Measurements from ENCODE around the gene DCAF6.
"Not testable (repeated sequence)": the region's sequence is repeated elsewhere in the genome, so short reads cannot be mapped to it uniquely, and the experiment has no call there.

DCAF6 gene

DNA sequence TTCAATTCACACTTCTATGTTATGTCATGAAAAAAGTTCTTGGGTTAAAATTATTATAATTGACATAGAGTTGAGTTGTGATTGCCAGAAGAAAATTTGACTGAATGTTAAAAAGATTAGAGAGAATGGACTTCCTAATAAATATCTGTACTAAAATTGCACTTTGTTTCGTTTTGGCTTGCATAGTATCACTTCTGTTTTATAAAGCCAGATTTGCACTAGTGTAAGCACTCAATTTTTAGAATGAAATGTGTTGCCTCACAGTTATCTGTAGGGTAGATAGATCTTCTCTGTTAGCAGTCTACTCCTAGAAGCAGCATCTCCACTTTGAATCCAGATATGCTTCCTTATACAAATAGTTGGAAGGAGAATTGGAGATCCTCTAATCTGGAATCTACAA, 95.5 kb downstream of the DCAF6 start:
- no peak for DNase-seq

GRCh38 chr1:168035345-168035744, 98.9 kb downstream of the DCAF6 start:
- no peak for DNase-seq

GRCh38 chr1:168042362-168042761, 105.9 kb downstream of the DCAF6 start:
- no peak for DNase-seq

DNA sequence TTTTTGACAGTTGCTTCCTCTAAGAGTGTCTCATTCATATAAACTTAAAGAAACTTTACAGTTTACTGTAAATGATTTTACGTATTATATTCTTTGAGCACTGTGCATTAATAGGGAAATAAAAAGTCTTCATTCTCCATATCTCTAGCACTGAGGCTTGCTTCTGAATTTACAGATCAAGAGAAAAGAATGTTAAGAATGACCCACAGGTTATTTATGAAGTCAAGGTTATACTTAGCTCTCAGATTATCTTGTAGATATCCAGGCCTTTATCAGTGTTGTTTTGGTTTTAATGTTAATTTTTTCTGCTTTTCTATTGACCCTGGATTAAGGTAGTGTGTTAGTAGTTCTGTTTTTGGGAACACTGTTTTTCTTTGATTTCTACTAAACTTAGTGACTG, 108.8 kb downstream of the DCAF6 start:
- no peak for DNase-seq

DNA sequence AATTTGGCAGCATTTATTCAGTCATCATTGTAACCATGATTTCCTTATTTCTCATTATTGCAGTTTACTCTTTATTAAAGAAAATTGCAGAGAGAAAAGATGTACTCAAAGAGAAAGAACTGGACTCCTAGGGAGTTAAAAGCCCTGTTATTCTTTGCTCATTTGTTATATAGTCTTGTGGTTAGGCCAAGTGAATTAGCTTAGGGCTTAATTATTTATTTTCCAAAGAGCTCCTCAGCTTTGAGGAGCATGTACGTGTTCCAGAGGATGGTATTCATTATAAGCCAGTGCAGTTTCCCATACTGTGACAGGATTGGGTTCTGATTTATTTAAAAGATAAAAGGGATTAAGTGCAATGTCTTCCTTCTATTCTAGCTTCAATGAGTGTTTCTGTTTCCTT, 113.8 kb downstream of the DCAF6 start:
- no peak for DNase-seq

DNA sequence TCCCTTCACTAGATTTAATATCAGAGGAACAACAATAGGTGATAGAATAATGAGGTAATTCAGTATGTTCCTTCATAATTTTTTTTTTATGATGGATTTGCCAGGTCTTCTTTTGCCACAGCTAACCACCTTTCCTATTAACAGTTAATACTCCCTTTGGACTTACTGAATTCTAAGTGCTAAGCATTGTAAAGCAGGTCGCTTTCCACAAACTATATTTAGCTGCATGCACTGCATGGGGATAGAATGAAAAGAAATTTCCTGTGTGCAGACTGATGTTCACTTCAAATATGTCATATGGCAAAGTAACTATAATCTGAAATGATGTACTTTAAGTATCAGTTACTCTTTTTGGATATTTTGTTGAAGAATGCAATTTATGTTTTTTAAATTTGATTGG, 114.4 kb downstream of the DCAF6 start:
- DNase-seq, result no peak

- no peak for DNase-seq
These were observed 117.2 kb downstream of the DCAF6 start for GRCh38 chr1:168053681-168054080.

DNA sequence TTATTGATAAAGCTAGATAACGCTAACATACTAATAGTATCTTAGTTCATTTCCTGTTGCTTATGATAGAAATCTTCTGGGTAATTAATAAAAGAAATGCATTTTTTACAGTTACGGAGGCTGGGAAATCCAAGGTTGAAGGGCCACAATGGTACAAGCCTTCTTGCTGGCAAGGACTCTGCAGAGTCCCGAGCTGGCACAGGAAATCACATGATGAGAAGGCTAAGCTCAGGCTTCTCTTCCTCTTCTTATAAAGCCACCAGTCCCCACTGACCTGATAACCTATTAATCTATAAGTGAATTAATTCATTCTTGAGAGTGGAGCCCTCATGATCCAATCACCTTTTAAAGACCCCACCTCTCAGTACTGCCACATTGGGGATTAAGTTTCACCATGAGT, 117.6 kb downstream of the DCAF6 start:
- peak; percentile 16 for DNase-seq

GRCh38 chr1:168056152-168056551, 119.7 kb downstream of the DCAF6 start:
- not testable (repeated sequence) for DNase-seq

- no peak for DNase-seq
These were observed 120.9 kb downstream of the DCAF6 start for GRCh38 chr1:168057355-168057754.

DNA sequence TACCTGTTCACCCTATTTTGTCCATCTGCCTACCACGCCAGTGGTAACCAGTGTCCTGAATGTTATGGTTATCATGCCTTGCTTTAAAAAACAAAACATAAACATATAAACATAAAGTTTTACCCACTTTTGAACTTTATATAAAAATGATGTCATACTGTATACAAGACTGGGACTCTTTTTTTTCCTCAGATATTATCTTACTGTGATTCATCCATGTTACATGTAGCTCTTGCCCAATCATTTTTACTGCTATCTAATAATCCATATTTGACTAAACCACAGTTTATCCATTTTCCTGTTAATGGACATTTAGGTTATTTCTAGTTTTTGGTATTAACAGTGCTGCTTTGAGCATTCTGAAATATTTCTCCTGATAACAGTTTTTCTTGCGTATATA, 121.4 kb downstream of the DCAF6 start:
- no peak for DNase-seq

- DNase-seq, result no peak
These were observed 127.7 kb downstream of the DCAF6 start for GRCh38 chr1:168064216-168064615.

- no peak for DNase-seq
These were observed 129.0 kb downstream of the DCAF6 start for GRCh38 chr1:168065506-168065905.

DNA sequence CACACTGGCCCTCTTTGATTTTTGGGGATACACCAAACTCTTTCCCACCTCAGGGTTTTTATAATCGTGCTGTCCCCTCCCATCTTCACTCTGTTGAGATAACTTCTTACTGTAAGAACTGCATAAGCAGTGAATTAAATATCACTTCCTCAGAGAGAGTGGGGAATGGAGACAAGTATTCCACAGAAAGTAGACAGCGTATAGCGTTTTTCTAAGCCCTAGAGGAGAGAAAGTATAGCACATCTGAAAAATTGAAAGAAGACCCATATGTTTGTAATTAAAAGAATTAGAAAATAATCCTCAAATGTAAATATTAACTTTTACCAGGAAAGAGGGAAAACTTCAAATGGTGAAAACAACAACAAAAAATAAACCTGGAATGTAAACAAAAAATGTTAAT, 132.9 kb downstream of the DCAF6 start:
- no peak for DNase-seq

- no peak for DNase-seq
These were observed 143.3 kb downstream of the DCAF6 start for GRCh38 chr1:168079761-168080160.

- DNase-seq, result no peak
These were observed 145.0 kb downstream of the DCAF6 start for GRCh38 chr1:168081373-168082007.

GRCh38 chr1:168082008-168082876, 145.8 kb downstream of the DCAF6 start:
- peak; percentile 71 for DNase-seq

GRCh38 chr1:168083456-168084325, 147.2 kb downstream of the DCAF6 start:
- DNase-seq, result no peak

GRCh38 chr1:168084396-168085231, 148.1 kb downstream of the DCAF6 start:
- peak; percentile 29 for DNase-seq

DNA sequence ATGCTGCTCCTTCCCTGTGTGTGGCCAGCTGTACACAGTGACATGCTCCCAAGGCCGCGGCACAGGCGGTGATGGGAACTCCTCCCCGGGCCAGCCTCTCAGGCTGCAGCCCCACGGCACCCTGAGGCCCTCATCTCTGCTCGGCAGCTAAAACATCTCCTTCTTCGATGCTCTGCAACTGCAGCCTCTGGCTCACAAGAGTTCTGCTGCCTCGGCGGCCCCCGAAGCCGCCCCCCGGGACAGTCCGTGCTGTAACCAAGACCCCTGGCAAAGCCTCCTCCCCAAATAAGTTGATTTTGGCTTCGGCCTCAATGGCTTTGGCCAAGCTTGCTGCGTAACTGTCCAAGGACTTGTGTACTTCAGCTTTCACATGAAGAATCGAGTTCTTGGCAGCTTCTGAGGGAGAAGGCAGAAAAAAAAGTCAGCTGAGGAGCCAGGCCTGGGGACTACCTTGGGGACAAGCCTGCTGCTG, 149.0 kb downstream of the DCAF6 start:
- peak; percentile 54 for DNase-seq

DNA sequence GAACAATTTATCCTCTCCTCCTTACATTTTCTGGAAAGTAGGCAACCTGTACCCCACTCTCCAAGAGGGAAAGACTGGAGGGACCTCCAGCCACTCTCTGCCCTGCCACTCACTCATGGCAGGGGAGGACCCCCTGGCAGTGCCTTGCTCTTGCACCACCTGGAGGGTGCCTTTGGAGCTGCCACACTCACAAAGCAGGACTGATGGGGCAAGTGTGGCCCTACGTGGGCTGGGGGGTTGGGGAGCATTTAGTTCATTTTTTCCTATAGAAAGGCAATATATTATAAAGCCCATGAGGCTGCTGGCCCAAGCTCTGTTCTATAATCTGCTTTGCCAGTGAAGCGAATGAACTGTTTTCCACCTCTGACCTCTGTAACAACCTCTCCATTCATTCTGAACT, 150.0 kb downstream of the DCAF6 start:
- no peak for DNase-seq

- no peak for DNase-seq
These were observed 151.2 kb downstream of the DCAF6 start for GRCh38 chr1:168087696-168088095.
